ENCODE data around the gene IL6ST.

IL6ST gene

GRCh38 chr5:55895346-55895745, 99.4 kb downstream of the IL6ST start:
- no peak for DNase-seq (ENCODE audit: low read depth)

GRCh38 chr5:55894135-55894534, 100.6 kb downstream of the IL6ST start:
- no peak for DNase-seq (ENCODE audit: low read depth)

GRCh38 chr5:55892479-55892878, 102.3 kb downstream of the IL6ST start:
- no peak for DNase-seq (ENCODE audit: low read depth)

- DNase-seq (ENCODE audit: low read depth), result no peak
These were observed 106.6 kb downstream of the IL6ST start for GRCh38 chr5:55888205-55888604.

GRCh38 chr5:55885359-55885758, 109.4 kb downstream of the IL6ST start:
- DNase-seq (ENCODE audit: low read depth), result no peak

Measured in stimulated activated CD8-positive, alpha-beta memory T cell treated with anti-CD3 and anti-CD28 coated beads, Interleukin-15, amount 100 ng/mL, for 1 hour (primary cell).